ENCODE data around the gene PTTG1.

PTTG1 gene

GRCh38 chr5:160474084-160474483, 52.4 kb downstream of the PTTG1 start:
- no peak for FAIRE-seq

GRCh38 chr5:160475864-160476438, 54.3 kb downstream of the PTTG1 start:
- no peak for FAIRE-seq

DNA sequence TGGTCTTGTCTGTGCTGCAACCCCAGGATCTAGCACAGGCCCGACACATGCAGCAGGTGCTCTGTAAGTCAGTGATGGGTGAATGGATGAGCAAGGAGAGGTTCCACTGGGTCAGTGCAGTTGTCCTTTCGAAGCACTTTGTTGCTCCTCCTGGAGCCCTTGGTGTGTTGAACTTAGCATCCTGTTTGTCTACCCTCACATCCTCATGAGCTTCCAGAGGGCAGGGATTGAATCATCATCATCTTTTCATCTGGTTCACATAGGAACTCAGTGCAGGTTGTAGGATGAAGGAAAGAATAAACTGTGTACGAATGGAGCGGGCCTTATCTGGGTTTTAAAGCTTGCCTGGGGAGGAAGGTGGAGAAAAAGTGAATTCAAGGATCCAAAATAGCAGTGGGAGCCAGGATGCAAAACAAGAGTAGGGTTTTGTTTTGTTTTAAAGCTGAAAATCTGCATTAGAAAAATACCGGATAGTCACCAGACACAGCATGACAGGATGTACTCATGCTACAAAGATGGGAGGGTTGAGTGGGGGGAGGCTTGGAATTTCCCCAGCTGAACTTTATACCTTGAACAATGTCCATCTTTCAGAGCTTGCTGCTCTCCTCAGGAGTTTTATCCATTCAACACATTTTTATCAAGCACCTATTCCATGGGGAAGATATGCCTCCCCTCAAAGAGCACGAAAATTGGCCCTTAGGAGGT, 55.8 kb downstream of the PTTG1 start:
- FAIRE-seq, result no peak

GRCh38 chr5:160478163-160478562, 56.5 kb downstream of the PTTG1 start:
- FAIRE-seq, result no peak
